OCI-M2 (cell line): Measurements from ENCODE around the gene GLB1L2.

Experiments used
- DNase-seq: peaks from one replicate; lab custom pipeline; 2025; ENCODE audit not compliant: unreplicated experiment; lab: John Stamatoyannopoulos, UW

Gene GLB1L2

DNA sequence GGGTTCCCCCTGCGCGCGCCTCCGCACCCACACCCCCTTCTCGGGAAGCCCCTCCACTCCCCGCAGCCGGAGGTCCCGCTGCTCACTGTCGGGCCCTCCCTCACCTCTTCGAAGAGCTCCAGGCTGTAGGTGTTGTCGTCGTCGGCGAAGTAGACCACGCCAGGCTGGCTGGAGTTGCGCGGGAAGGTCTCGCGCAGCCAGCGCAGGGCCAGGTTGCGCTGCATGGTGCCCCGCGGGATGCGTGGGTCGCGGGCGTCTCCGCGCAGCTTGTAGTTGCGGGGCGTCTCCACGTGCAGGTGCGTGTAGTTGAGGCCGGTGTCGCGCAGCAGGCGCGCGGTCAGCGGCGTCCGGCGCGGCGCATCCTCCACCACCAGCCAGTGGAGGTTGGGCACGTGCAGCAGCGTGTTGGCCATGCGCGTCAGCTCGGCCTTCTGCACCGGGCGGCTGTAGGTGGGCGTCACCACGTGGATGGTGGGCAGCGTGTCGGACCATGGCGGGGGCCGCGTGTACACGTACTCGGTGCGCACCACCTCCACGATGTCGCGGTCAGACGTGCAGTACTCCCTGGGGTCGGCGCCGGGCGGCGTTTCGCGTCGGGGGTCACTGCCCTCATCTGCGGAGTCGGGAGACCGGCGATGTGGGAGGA, 51.9 kb downstream of the GLB1L2 start:
- DNase-seq: no peak

DNA sequence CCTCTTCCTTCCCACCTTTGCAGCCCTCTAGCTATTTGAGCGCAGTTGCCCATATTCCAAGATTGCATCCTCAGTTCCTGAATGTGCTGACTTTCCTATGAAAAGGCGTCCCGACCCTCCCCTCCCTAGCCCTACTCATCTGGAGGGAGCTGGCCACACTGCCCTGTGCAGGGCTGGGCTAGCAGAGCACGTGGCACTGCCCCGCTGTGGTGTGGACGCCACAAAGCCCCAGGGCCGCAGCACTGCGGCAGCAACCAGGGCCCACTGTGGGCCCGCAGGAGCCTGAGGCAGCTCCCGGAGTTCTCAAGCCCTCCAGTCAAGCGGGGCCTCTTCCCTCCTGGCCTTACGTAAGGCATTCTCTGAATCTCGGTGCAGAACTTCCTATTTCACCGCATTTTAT, 52.6 kb downstream of the GLB1L2 start:
- DNase-seq: no peak

DNA sequence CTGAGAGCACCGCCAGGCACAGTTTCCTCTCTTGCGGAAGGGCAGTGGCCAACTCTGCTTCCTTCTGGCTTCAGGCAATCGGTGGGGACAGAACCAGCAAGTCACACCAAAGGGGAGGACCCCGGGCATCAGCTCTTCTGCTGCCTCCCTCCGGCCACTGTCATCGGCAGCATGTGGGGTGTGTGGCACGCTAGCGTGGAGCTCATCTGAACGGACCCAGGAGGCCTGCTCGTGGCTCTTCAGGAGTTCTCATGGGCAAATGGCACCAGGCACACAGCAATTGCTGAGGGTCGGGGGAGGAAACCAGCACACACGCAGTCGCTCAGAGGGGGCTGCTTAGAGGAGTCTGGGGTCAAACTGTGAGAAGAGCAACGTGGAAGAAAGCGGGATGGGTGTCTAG, 53.4 kb downstream of the GLB1L2 start:
- no peak for DNase-seq

DNA sequence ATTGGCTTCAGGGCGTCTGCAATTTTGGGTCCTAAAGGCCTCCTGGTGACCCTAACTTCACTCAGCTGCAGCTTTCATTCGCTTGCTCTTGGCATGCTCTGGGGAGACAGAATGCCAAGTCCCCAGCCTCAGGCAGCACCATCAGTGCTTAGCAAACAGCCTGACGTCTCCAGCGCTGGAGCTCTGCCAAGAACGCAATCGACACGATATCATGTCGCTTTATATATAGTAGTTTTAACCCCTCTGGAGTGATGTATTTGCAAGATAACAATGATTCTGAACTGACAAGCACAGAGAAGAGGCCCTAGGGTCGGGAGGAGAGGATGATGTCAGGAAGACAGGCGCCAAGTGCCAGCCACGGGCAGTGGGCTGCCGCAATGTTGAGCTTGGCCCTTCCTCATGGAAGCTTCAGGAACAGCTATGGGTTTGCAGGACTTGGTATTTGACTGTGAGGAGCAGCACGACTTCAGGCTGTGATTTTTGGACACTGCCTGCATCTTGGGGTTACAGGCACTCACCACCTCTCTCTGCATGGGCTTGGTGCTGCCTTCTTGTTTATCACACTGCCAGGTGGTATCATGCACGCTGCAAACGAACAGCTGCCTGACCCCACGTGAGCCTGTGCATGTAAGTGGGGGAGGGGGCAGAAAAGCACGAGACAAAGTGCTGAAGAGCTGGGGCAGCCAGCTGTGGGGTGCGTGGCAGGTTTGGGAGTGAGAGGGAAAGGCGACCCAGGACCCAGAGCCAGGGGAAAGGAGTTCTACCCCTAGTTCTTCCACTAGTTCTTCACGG, 54.2 kb downstream of the GLB1L2 start:
- no peak for DNase-seq

DNA sequence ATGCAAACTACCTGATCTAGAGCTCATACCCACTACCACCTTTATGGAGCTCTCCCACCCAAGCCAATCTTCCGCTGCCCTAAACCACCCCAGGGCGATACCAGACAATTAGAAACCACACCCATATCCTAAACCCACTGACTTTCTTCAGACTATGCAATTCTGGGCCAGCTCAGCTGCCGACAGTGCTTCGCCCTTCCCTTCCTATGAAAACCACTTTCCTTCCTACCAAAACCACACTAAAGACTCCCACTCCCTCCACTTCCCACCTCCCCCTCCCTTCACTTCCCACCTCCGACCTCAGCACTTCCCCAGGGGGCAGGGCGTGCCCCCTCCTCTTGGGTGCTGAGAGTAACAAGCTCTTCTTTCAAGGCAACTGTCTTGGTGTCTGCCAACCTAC, 55.2 kb downstream of the GLB1L2 start:
- no peak for DNase-seq

DNA sequence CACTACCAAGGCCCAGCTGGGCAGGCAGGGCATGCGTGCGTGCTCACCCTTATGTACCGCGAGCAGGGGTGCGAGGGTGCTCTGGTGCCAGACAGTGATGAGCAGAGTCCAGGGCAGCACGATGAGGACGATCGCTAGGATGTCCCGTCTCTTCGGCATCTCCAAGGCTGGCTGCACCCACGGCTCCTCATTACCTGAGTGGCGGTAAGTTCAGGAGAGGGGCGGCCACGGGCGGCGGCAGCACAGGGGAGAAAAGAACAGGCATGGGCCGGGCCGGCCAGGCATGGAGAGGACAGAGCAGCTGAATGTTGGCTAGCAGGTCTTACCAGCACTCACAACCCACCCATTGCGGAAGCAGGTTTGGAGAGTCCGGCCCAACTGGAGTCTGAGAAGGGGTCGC, 55.7 kb downstream of the GLB1L2 start:
- DNase-seq: no peak

DNA sequence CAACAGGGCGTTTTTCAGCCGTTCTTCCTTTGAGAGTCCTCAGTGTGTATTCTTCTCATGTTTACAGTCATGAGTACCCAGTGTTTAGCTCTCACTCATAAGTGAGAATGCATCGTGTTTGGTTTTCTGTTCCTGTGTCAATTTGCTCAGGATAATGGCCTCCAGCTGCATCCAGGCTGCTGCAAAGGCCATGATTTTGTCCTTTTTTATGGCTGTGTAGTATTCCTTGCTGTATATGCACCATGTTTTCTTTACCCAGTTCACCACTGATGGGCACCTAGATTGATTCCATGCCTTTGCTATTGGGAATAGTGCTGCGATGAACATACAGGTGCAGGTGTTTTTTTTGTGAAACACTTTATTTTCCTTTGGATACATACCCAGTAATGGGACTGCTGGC, 56.8 kb downstream of the GLB1L2 start:
- DNase-seq: no peak

DNA sequence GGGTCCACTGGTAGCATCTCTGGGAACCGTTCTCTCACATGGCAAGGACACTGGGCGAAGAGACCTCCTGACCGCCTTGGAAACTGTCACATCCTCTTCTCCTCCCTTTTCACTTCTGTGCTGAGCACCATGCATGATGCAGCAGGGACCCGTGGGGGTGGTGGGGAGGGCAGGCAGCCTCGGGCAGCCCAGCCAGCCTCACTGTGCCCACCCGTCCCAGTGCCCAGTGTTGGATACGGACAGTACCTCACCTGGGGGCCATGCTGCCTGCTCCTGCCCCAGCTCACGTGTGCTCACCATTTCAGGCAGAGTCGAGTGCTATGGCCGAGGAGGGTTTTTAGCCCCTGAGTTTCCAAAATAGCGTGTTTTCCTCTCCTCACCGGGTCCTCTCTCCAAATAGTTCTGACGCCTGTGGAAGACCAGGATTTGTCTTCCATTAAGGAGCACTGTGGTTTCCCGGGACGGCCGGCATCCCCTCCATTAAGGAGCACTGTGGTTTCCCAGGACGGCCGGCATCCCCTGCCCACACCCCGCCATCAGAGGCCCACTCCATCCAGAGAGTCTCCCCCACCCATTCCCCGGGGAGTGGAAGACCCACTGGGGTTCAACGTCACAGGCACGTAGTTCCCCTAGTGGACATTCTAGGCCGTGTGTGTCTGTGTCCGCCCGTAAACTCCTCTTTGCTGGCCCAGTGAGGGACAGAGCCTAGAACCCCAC, 57.8 kb downstream of the GLB1L2 start:
- DNase-seq: no peak

DNA sequence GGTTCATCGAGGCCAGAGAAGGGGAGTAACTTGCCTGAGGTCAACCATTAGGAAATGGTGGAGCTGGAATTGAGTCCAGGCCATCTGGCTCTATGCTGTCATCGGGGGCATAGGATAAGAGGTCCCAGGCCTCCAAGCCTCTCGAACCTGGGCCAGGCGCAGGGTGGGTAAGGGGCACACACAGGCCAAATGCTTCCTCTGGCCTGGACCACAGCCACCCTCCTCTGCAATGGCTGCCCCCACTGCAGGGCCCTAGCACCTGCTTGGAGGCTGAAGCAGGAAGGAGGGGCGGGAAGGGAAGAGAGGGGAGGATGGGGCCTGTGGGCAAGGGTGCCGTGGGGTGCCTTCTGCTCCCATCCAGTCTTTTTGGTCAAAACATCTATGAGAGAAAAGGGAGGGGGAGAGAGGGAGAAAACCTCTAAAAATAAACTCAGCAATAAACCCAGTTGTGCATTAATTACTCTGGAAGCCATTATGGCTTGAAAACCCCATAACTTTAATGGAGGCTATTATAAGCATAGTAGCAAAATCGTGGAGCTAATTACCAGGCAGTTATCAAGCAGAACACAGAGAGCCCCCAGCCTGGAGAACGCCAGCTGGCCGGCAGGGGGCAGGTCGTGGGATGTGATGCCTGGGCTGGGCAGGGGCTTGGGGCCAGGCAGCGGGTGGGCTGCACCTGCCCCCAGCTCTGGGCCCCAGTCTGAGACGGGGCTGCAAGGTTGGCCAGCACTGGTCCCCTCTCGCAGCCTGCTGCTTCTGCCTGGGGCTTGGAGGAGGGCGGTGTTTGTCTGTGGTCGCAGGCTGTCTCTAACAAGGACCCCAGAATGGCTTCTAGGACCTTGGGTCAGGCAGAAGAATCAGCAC, 59.1 kb downstream of the GLB1L2 start:
- DNase-seq: no peak

DNA sequence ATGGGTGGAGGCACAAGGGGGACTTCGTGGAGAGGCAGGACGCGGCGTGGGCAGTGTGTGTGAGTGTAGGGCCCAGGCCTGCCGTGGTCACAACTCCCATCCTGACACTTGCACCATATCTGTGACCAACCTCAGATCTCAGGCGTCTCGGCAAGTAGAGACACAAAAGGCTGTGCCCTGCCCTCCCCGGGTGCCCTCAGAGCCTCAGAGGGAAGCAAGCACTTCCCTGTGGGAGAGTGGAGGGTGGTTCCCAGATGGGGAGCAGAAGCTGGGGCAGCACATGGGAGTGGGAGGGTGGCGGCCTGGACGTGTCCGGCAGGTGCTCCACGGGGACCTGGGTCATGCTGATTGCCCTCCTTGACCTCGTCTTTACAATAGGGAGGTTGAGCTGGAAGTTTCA, 59.9 kb downstream of the GLB1L2 start:
- no peak for DNase-seq

DNA sequence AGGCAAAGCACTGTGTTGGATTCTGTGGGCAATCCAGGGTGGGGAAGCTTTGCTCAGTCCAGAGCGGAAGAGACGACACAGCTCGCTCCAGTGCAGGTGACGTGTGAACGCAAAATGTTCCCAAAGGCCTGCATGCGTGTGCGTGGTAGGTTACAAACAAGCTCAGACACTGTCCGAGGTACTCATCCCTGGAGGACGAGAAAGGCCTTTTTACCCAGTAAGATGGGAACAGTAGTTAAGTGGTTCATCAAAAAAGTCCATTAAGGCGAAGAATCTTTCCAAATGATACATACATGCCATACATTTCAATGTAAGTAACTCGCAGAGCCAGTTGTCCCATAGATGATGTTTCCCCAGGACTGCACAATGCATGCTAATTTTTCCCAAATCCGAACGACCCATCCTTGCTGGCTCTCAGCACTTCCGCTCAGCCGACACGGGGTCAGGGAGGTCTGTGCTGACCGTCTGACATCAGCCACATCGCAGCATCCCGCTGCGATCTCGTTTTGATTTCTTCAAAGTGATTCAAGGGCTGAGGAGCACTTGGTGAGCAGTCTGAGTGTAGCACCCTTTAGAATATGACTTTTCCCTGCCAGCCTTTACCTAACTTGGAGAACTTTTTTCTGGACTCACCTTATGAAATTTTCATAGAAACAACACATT, 61.3 kb downstream of the GLB1L2 start:
- DNase-seq: no peak

DNA sequence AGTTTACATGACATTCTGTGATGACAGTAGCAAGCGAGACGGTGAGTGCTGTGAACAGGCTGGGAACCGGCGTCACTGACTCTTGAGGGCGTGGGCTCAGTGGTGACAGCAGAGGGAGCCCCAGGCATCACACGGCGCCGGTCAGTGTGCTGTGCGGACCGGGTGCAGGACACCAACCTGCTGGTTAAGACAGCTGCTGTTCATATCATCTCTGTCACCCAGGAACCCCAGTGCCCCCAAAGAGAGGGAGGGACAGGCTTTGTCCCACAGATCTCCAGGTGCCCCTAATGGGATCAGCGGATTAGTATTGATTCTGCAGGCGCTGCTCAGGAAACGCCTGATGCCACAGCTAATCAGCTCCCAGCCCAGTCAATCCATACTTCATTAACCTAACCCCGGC, 61.9 kb downstream of the GLB1L2 start:
- no peak for DNase-seq

DNA sequence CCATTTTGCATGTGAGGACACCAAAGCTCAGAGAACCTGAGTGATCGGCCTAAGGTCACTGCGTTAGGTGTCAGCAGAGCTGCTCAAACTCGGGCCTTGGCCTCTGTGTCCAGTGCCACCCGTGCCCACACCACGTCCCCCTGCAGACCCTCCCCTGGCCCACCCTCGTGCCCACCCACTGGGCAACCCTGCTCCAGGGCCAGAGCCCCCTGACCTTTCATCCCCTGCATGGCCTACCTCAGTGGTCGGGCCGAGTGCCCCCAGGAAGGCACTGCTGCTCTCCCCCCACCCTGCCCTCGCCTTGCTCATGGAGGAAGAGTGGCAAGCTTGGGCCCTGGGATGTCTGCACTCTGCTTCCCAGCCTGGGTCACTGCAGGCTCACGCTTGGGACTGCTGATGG, 62.5 kb downstream of the GLB1L2 start:
- no peak for DNase-seq

DNA sequence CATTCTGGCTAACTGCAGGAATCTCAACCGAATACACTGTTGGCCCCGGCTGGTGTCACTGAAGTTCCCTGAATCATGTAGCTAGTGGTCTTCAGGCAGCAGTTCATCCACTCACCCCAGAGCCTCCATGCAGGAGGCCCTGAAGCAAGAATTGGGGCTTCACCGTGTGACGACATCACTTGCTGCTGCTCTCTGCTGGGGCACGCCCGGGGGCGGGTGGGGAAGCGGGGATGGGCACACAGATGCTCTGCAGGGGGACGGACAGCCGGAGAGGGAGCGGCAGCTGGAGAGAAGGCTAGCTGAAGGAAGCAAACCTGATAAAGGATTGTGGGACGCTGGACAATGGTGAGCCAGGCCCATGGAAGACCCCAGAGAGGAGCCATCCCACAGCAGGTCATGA, 63.2 kb downstream of the GLB1L2 start:
- no peak for DNase-seq

DNA sequence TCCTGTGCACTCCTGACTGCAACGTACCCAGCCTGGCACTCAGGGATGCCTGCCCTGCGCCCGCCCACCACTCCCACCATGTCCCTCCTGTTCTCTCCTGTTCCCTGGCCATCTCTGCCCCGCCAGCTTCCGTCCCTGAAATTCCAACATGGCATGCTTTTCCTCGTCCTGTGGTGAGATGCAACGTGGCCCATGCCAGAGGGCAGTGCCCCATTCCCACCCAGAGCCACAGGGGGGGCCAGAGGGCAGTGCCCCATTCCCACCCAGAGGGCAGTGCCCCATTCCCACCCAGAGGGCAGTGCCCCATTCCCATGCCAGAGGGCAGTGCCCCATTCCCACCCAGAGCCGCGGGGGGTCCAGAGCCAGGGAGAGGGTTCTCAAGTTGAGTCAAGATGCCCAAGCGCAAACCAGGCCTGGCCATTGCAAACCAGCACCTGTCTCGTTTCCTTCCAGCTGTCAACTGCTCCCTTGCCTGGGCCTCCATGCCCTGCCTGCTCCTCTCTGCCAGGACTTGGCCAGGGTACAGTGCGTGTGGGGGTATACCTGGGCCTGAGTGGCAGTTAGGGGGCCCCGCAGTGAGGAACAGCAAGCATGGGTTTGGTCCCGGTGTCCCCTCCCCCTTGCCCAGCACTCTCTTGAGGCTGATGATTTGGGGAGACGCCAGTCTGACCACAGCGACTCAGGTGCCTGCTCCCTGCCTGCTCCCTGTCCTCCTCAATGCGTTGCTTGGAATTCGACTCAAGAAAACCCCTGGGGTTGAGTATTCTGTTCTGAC, 65.7 kb downstream of the GLB1L2 start:
- no peak for DNase-seq

DNA sequence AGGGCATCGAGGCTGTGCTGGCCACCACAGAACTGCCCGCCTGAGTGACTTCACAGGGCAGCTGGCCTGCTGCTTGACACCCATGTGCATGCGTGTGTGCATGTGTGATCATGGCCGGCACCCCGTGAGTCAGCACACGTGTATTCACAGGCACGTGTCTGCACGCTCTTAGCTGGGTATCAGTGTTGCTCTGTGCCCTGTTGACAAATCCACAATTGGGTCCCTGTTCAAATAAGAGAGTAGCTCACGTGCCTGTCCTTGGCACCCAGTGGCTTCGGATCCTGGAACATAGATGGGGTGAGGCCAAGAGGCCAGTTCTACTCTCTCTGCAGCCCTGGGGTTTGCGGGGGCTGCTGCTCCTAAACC, 66.3 kb downstream of the GLB1L2 start:
- DNase-seq: no peak

DNA sequence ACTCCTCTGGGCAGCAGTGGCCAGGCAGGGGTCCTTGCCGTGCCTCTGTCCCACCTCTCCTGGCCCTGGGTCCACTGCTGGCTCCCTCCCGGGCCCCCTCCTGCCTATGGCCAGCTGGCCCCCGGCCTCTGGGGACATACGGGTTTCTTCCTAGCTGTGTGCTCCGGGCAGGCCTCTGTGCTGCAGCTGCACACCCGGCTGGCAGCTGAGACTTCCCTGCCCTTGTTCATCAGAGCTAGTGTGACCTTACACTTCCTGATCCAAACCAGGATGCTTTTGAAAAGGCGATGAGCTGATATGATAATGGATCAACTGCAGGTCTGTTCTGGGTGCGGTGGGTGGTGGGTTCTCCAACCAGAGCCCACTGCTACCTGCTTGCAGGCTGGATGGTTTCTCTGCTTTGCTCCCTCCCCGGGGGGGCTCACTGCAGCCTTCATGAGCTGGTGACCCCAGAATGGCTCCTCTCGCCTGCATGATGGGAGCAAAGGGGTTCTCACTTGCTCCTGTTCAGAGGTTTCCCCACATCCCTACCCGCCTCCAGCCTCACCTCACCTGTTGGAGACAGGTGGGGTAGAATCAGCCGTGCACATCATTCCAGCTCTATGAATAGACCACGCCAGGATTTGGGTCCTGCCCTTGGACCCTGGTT, 67.0 kb downstream of the GLB1L2 start:
- DNase-seq: no peak

DNA sequence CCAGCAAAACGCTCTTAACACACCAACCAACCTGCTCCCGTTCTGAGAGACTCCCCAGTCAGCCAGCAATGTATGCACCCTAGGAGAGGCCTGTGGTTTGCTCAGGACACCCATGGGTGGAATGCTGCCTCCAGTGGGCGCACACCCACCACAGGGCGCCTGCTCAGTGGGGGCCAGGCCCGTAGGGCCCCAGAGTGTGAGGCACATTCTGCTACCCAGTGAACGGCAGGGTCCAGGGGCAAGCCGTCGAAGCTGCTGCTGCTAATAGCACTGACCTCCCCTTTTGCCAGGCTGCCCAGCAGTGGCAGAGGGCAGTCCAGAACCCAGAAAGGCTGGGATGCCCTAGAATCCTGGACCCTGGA, 67.5 kb downstream of the GLB1L2 start:
- DNase-seq: no peak

DNA sequence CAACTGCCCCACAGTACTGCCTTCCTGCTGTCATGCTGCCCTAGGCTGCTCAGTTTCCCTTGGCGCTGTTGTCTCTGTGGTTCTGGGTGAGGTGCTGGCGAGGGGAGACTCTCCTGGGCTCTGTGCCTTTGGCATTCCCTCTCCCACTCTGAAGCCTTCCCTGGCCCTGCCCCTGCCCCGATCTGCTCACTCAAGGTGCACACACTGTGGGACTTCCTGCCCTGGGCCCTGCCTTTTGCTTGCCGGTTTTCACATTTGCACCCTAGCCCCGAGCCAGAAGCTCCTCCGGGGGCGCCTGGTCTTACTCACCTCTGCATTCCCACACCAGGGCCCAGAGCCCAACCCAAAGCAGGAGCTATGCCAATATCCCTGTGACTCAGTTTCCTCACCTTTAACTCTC, 68.2 kb downstream of the GLB1L2 start:
- DNase-seq: no peak
